Thyroid gland (tissue), 4 donors: ENCODE results near the gene ACAT1. TPM values are rescaled to one million over a fixed set of nuclear protein-coding genes. Genes with fewer than 3 reads are reported as not detected.
"Not testable (repeated sequence)": the region's sequence is repeated elsewhere in the genome, so short reads cannot be mapped to it uniquely, and the experiment has no call there.

ENCODE experiments used
- DNase-seq, 2 donors: peaks; one replicate each; pipeline ENCODE4 v3.0.0-alpha.2; 2019
- H3K27ac ChIP-seq, 3 donors: fragments of 200-600 bp; sonication (generic); 1 replicate in 2 of 3; 2 replicates in 1 of 3; pipeline ENCODE4 v1.5.1; 2016 to 2019; ENCODE audit warnings: mild to moderate bottlenecking in 1 of 3, moderate library complexity in 1 of 3
- H3K27me3 ChIP-seq: fragments of 200-600 bp; sonication (generic); one replicate; pipeline ENCODE4 v1.5.1; 2019
- H3K36me3 ChIP-seq, 2 donors: fragments of 200-600 bp; sonication (generic); one replicate each; pipeline ENCODE4 v1.5.1; 2016 to 2019
- H3K4me1 ChIP-seq, 2 donors: fragments of 200-600 bp; sonication (generic); one replicate each; pipeline ENCODE4 v1.5.1; 2017 to 2019
- H3K4me3 ChIP-seq, 3 donors: fragments of 200-600 bp; sonication (generic); replicated peaks in 1 of 3; 1 replicate in 2 of 3; 2 replicates in 1 of 3; pipeline ENCODE4 v1.5.1; 2016; ENCODE audit warnings: mild to moderate bottlenecking in 1 of 3
- H3K9me3 ChIP-seq: fragments of 200-600 bp; sonication (generic); one replicate; pipeline ENCODE4 v1.5.1; 2017
- POLR2A ChIP-seq, 2 donors: fragments of 450-650 bp; IDR thresholded peaks; one replicate each; pipeline ENCODE4 v1.6.1; 2017; ENCODE audit warnings: antibody characterized with exemption in 2 of 2, mild to moderate bottlenecking in 2 of 2, moderate library complexity in 1 of 2
- WGBS, 2 donors: methylation state at CpG; one replicate each; pipeline ENCODE4 v1.1.5; 2017; 5-methylcytosine and 5-hydroxymethylcytosine counted together
- intact Hi-C: fragments of 100-400 bp; cut with DNase I; formaldehyde crosslinking; loops from one replicate; pipeline ENCODE4 v1.15.1; 2023
- total RNA-seq, 4 donors: library from RNA; depleted of rRNA; stranded (reverse); fragments of >200 nt; gene quantifications; one replicate each; pipeline ENCODE4 v1.2.3, GENCODE V29; 2016
- TF ChIP-seq, protein P1 (sequence below), 6 experiments: fragments of 200-600 bp in 3 of 6; fragments of 450-650 bp in 3 of 6; sonication (generic) in 3 of 6; IDR thresholded peaks; one replicate each; pipeline ENCODE4 v1.5.1; 2016 to 2019; ENCODE audit warnings: antibody characterized with exemption in 6 of 6, mild to moderate bottlenecking in 2 of 6, inconsistent platforms in 1 of 6, moderate library complexity in 1 of 6

Gene ACAT1
- total RNA-seq, 4 donors from 2014 or later = 69.9 to 399 (median 144) TPM

DNA sequence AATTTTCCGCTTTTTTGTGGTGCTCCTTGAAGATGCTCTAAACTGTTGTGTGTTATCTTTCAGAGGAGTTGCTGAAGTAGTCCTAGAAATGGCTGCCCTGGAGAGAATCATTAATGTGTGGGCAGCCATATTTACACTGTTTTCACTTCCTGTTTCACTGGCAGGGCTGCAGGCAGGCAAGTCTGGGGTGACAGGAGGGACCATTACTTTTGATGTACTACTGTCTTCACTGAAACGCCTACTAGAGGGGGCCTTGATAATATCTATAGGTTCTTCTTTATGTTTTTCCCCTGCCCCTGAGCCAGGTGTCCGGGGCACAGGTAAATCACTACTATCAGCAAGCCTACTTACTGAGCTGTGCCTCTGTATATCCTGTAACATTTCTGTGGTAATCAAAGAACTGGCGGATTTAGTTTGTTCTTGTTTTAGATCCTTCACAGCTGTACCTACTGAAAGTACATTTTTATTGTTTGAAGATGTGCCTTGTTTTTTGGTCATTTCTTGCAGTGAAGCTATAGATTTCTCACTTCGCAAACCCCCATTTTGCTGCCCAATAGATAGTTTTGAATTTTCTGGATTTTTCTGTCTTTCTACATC is 39.7 kb downstream of the ACAT1 start:
- DNase-seq = no peak
- intact Hi-C loops = no loop called here
- TF ChIP-seq, protein P1, sequence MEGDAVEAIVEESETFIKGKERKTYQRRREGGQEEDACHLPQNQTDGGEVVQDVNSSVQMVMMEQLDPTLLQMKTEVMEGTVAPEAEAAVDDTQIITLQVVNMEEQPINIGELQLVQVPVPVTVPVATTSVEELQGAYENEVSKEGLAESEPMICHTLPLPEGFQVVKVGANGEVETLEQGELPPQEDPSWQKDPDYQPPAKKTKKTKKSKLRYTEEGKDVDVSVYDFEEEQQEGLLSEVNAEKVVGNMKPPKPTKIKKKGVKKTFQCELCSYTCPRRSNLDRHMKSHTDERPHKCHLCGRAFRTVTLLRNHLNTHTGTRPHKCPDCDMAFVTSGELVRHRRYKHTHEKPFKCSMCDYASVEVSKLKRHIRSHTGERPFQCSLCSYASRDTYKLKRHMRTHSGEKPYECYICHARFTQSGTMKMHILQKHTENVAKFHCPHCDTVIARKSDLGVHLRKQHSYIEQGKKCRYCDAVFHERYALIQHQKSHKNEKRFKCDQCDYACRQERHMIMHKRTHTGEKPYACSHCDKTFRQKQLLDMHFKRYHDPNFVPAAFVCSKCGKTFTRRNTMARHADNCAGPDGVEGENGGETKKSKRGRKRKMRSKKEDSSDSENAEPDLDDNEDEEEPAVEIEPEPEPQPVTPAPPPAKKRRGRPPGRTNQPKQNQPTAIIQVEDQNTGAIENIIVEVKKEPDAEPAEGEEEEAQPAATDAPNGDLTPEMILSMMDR (IDR thresholded peaks at IDR 0.05) = no peak
- TF ChIP-seq POLR2A (IDR thresholded peaks at IDR 0.05) = no peak
- no peak overlapping the region for H3K4me3 ChIP-seq
- peaks cover 0 to 22% of the 10 kb centered on the region in 2 donors for H3K36me3 ChIP-seq
- H3K9me3 ChIP-seq = no peaks in the 10 kb centered on the region
- H3K4me1 ChIP-seq = no peaks in the 10 kb centered on the region
- no peak overlapping the region for H3K27ac ChIP-seq
- 93 to 98% methylated on average over 5 of the region's 5 CpGs for WGBS, 2 donors
- no peaks in the 10 kb centered on the region for H3K27me3 ChIP-seq

DNA sequence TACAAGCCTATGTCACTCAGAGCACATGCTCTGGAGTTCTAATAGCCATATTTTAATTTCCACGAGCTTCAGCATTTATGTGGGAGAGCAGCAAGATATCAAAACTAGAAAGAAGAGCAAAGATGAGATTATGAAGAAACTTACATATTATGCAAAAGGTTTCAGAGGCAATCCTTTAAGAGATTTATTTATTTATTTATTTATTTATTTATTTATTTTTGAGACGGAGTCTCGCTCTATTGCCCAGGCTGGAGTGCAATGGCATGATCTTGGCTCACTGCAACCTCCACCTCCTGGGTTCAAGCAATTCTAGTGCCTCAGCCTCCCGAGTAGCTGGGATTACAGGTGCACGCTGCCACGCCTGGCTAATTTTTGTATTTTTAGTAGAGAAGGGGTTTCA is 41.5 kb downstream of the ACAT1 start:
- H3K36me3 ChIP-seq = peaks cover 0 to 22% of the 10 kb centered on the region in 2 donors
- peak overlapping the region in 1 of 3 donors; percentile 55 for H3K27ac ChIP-seq
- H3K27me3 ChIP-seq, H3K4me1 ChIP-seq, intact Hi-C loops, DNase-seq, H3K9me3 ChIP-seq, H3K4me3 ChIP-seq: not testable (repeated sequence)
- WGBS, 2 donors = 76 to 80% methylated on average over 6 of the region's 6 CpGs

DNA sequence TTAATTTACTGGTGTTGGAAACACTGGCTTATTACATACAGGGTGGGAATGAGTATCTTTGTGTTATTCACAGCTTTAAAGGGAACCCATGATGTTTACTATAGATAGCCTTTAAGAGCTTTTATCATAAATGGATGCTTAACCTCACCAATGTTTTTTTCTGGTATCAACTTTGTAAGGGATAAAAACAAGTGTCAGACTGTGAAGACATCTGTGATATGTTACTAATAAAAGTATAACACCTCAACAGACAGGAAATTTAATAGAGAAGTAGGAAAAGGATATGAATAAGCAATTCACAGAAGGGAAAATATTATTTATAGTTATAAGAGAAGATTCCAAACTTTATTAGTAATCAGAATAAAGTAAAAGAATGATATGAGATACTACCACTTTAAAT is 46.3 kb downstream of the ACAT1 start:
- Histone ChIP-seq H3K4me3 (no peak overlapping the region), H3K36me3 (peaks cover 0 to 6% of the 10 kb centered on the region in 2 donors)
- intact Hi-C loops = no loop called here

DNA sequence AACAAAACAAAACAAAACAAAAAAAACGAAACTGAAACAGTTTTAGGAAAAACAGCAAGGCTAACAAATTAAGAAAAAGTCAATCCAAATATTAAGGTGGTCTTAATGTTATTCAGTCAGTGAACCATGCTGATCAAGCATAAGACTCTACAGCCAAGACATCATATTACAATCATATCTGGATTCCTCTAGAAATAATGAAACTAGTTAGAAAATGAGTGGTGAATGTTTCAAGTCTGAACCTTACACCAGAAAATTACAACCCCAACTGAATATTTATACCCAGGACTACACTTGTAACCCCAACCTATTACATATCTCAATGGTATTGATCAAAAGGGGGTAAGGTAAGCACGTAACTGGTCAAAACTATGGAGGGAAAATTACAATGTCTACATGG is 48.8 kb downstream of the ACAT1 start:
- Histone ChIP-seq H3K27ac (peak overlapping the region in 2 of 3 donors; percentile 15 to 57), H3K36me3 (peaks cover 0 to 6% of the 10 kb centered on the region in 2 donors), H3K27me3 (no peaks in the 10 kb centered on the region), H3K4me3 (no peak overlapping the region), H3K9me3 (no peaks in the 10 kb centered on the region), H3K4me1 (peaks cover 4 to 8% of the 10 kb centered on the region in 2 donors)
- intact Hi-C loops = no loop called here
- TF ChIP-seq, protein P1 (IDR thresholded peaks at IDR 0.05) = no peak
- DNase-seq = no peak
- 57 to 75% methylated on average over 2 of the region's 2 CpGs for WGBS, 2 donors

More for the DNA sequence above, 46.3 kb downstream of the ACAT1 start:
- no peaks in the 10 kb centered on the region for H3K27me3 ChIP-seq
- H3K27ac ChIP-seq = no peak overlapping the region
- no peaks in the 10 kb centered on the region for H3K9me3 ChIP-seq
- DNase-seq = no peak
- H3K4me1 ChIP-seq = peaks cover 4 to 8% of the 10 kb centered on the region in 2 donors
- TF ChIP-seq POLR2A (IDR thresholded peaks at IDR 0.05) = no peak
- TF ChIP-seq, protein P1 (IDR thresholded peaks at IDR 0.05) = no peak

DNA sequence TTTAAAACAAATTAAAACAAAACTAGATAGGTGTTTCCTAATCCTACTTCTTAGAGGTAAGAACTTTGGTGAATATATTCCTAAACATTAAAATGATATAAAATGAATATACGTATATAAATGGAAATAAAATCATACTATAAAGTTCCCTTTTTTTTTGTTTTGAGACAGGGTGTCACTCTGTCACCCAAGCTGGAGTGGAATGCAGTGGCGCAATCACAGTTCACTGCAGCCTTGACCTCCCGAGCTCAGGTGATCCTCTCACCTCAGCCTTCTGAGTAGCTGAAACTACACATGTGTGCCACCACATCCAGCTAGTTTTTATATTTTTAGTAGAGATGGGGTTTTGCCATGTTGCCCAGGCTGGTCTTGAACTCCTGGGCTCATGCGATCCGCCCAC is 56.2 kb downstream of the ACAT1 start:
- TF ChIP-seq, protein P1 (IDR thresholded peaks at IDR 0.05) = no peak
- no peak for TF ChIP-seq POLR2A (IDR thresholded peaks at IDR 0.05)
- no peak overlapping the region for H3K4me3 ChIP-seq
- H3K4me1 ChIP-seq = no peaks in the 10 kb centered on the region
- H3K36me3 ChIP-seq = peaks cover 0 to 4% of the 10 kb centered on the region in 2 donors
- H3K9me3 ChIP-seq = no peaks in the 10 kb centered on the region
- intact Hi-C loops = no loop called here
- no peak overlapping the region for H3K27ac ChIP-seq
- no peak for DNase-seq
- 93 to 98% methylated on average over 5 of the region's 5 CpGs for WGBS, 2 donors
- H3K27me3 ChIP-seq = no peaks in the 10 kb centered on the region
